SU-DHL-6 (cell line): ENCODE results near the gene CLBA1.

Experiments used
- H2AFZ ChIP-seq: fragments of 200-600 bp; sonication (generic); 2 replicates; pipeline ENCODE4 v1.6.1; 2014; ENCODE audit warnings: low read depth, mild to moderate bottlenecking, moderate library complexity, mixed read lengths, antibody characterized with exemption, low read length; ENCODE audit not compliant: severe bottlenecking
- H3F3A ChIP-seq: fragments of 200-600 bp; shearing (Covaris generic); 2 replicates; pipeline ENCODE4 v1.6.0; 2016; ENCODE audit warnings: antibody characterized with exemption, mild to moderate bottlenecking; ENCODE audit not compliant: insufficient read depth
- H3K27ac ChIP-seq: fragments of 200-600 bp; sonication (generic); 2 replicates; pipeline ENCODE4 v1.5.1; 2016; ENCODE audit warnings: low read depth, mild to moderate bottlenecking, low read length, moderate library complexity, mixed read lengths
- H3K27me3 ChIP-seq: fragments of 200-600 bp; sonication (generic), shearing (Covaris generic); 2 replicates; pipeline ENCODE4 v1.6.0; 2014; ENCODE audit warnings: mild to moderate bottlenecking, low read length
- H3K36me3 ChIP-seq: fragments of 200-600 bp; sonication (generic); 2 replicates; pipeline ENCODE4 v1.6.1; 2014; ENCODE audit warnings: mild to moderate bottlenecking, low read length, mixed read lengths
- H3K4me2 ChIP-seq: fragments of 300-600, 200-600 bp; shearing (Covaris generic), sonication (generic); 2 replicates; pipeline ENCODE4 v1.6.0; 2014; ENCODE audit warnings: low read length, low read depth, mild to moderate bottlenecking; ENCODE audit not compliant: poor library complexity, severe bottlenecking
- H3K4me3 ChIP-seq: fragments of 200-600 bp; sonication (generic); 2 replicates; pipeline ENCODE4 v1.5.1; 2014; ENCODE audit warnings: antibody characterized with exemption, low read length, mild to moderate bottlenecking, mixed read lengths; ENCODE audit not compliant: insufficient read depth, poor library complexity, severe bottlenecking
- H3K79me2 ChIP-seq: fragments of 200-600 bp; sonication (generic); 2 replicates; pipeline ENCODE4 v1.6.1; 2014; ENCODE audit warnings: mild to moderate bottlenecking, low read length, moderate library complexity; ENCODE audit not compliant: insufficient read depth
- H3K9ac ChIP-seq: fragments of 200-600 bp; sonication (generic); 2 replicates; pipeline ENCODE4 v1.7.0; 2014; ENCODE audit warnings: mild to moderate bottlenecking, low read length
- H3K9me2 ChIP-seq: fragments of 200-600 bp; sonication (generic); replicated peaks from 2 replicates; pipeline ENCODE4 v1.6.1; 2014; ENCODE audit warnings: low read length; ENCODE audit not compliant: insufficient read depth
- H3K9me3 ChIP-seq: fragments of 200-600 bp; sonication (generic); 2 replicates; pipeline ENCODE4 v1.6.1; 2014; ENCODE audit warnings: low read length, mixed read lengths; ENCODE audit not compliant: insufficient read depth
- H4K20me1 ChIP-seq: fragments of 200-600 bp; sonication (generic); 2 replicates; pipeline ENCODE4 v1.6.1; 2014; ENCODE audit warnings: low read depth, mild to moderate bottlenecking, antibody characterized with exemption, low read length, moderate library complexity, mixed read lengths
- CTCF ChIP-seq: fragments of 200-600 bp; sonication (generic); IDR thresholded peaks from one replicate; pipeline ENCODE4 v1.5.1; 2017; ENCODE audit warnings: antibody characterized with exemption, mild to moderate bottlenecking, low read length, moderate library complexity; ENCODE audit not compliant: insufficient read depth, poor library complexity, severe bottlenecking
- EZH2phosphoT487 ChIP-seq: fragments of 200-600 bp; sonication (generic), shearing (Covaris generic); conservative IDR thresholded peaks from 2 replicates; pipeline ENCODE4 v1.6.1; 2018; ENCODE audit warnings: mild to moderate bottlenecking, antibody characterized with exemption, low read length, moderate library complexity, mixed read lengths

Gene CLBA1

GRCh38 chr14:104966261-104966865 is 19.2 kb upstream of the CLBA1 start:
- Histone ChIP-seq H3K9me3 (no peaks in the 10 kb centered on the region), H3K27me3 (no peaks in the 10 kb centered on the region), H3K36me3 (no peaks in the 10 kb centered on the region), H3K9ac (no peak overlapping the region), H3K79me2 (no peaks in the 10 kb centered on the region), H3K9me2 (no peaks in the 10 kb centered on the region), H3F3A (no peaks in the 10 kb centered on the region), H4K20me1 (no peaks in the 10 kb centered on the region), H3K4me3 (no peak overlapping the region), H3K4me2 (no peak overlapping the region), H3K27ac (no peak overlapping the region), H2AFZ (no peak overlapping the region)
- TF ChIP-seq EZH2phosphoT487 (no peak), CTCF (no peak)

- Histone ChIP-seq H3K27ac (no peak overlapping the region), H3K36me3 (no peaks in the 10 kb centered on the region), H3F3A (no peaks in the 10 kb centered on the region), H3K4me3 (no peak overlapping the region), H3K79me2 (no peaks in the 10 kb centered on the region), H3K4me2 (no peak overlapping the region), H3K9me2 (no peaks in the 10 kb centered on the region), H3K27me3 (no peaks in the 10 kb centered on the region), H4K20me1 (no peaks in the 10 kb centered on the region), H3K9ac (no peak overlapping the region), H2AFZ (no peak overlapping the region), H3K9me3 (no peaks in the 10 kb centered on the region)
- TF ChIP-seq EZH2phosphoT487 (no peak), CTCF (no peak)
These were observed 18.6 kb upstream of the CLBA1 start for GRCh38 chr14:104966981-104967385.

GRCh38 chr14:104967386-104968152 is 18.0 kb upstream of the CLBA1 start:
- Histone ChIP-seq H3K9me2 (no peaks in the 10 kb centered on the region), H3K4me2 (no peak overlapping the region), H3K4me3 (no peak overlapping the region), H3K9me3 (no peaks in the 10 kb centered on the region), H3F3A (no peaks in the 10 kb centered on the region), H3K36me3 (no peaks in the 10 kb centered on the region), H3K27me3 (no peaks in the 10 kb centered on the region), H2AFZ (no peak overlapping the region), H3K9ac (no peak overlapping the region), H4K20me1 (no peaks in the 10 kb centered on the region), H3K27ac (no peak overlapping the region), H3K79me2 (no peaks in the 10 kb centered on the region)
- TF ChIP-seq EZH2phosphoT487 = no peak
- no peak for TF ChIP-seq CTCF
